Measurements from ENCODE around the gene MN1.

- TF ChIP-seq CTCF (IDR thresholded peaks at IDR 0.05; ENCODE audit: borderline replicate concordance, extremely low read depth, low read length, poor library complexity, severe bottlenecking) (no peak), EZH2 (IDR thresholded peaks at IDR 0.05; ENCODE audit: borderline replicate concordance, low read depth, low read length, severe bottlenecking) (no peak)
These were observed 84.5 kb downstream of the MN1 start for GRCh38 chr22:27717094-27717493.
